Osteocyte (in vitro differentiated cells): ENCODE data around the gene NIPBL. TPM values are rescaled to one million over a fixed set of nuclear protein-coding genes. Genes with fewer than 3 reads are reported as not detected.
A peak's percentile ranks its signal among the peaks of the same experiment; 100 is the strongest.
"Not testable (repeated sequence)": the region's sequence is repeated elsewhere in the genome, so short reads cannot be mapped to it uniquely, and the experiment has no call there.

Experiments used
- DNase-seq: peaks from one replicate; pipeline ENCODE4 v3.0.0; 2021; ENCODE audit warnings: mixed read lengths; ENCODE audit not compliant: unreplicated experiment; ENCODE audit errors: extremely low spot score
- H3K27ac Mint-ChIP-seq: one replicate; pipeline ENCODE4 v1.8.0; 2021; ENCODE audit warnings: mild to moderate bottlenecking, mixed read lengths; ENCODE audit not compliant: unreplicated experiment
- H3K27me3 Mint-ChIP-seq: one replicate; pipeline ENCODE4 v1.8.0; 2021; ENCODE audit warnings: mixed read lengths; ENCODE audit not compliant: unreplicated experiment
- H3K36me3 Mint-ChIP-seq: one replicate; pipeline ENCODE4 v1.8.0; 2021; ENCODE audit warnings: mixed read lengths; ENCODE audit not compliant: unreplicated experiment
- H3K4me1 Mint-ChIP-seq: one replicate; pipeline ENCODE4 v1.8.0; 2021; ENCODE audit warnings: mixed read lengths; ENCODE audit not compliant: unreplicated experiment
- H3K4me3 Mint-ChIP-seq: one replicate; pipeline ENCODE4 v1.8.0; 2021; ENCODE audit warnings: mild to moderate bottlenecking, moderate library complexity, mixed read lengths; ENCODE audit not compliant: unreplicated experiment
- H3K9me3 Mint-ChIP-seq: one replicate; pipeline ENCODE4 v1.8.0; 2021; ENCODE audit warnings: mixed read lengths; ENCODE audit not compliant: unreplicated experiment
- CTCF ChIP-seq: fragments of 200-600 bp; sonication (generic); IDR thresholded peaks from 2 replicates; pipeline ENCODE4 v1.5.0; 2021; ENCODE audit warnings: antibody characterized with exemption, mild to moderate bottlenecking, moderate library complexity
- total RNA-seq: library from RNA; stranded (reverse); gene quantifications from 2 replicates; pipeline ENCODE4 v1.2.1, GENCODE V29; 2021

The NIPBL gene
- total RNA-seq, 1 donor from 2014 or later: 52.2 TPM

GRCh38 chr5:37005252-37005651 lies 128.7 kb downstream of the NIPBL start:
- Mint-ChIP-seq H3K36me3 (peaks cover 34% of the 10 kb centered on the region), H3K4me3 (no peak overlapping the region), H3K9me3 (no peaks in the 10 kb centered on the region), H3K4me1 (no peaks in the 10 kb centered on the region), H3K27ac (peak overlapping the region; percentile 14), H3K27me3 (no peaks in the 10 kb centered on the region)
- no peak for TF ChIP-seq CTCF
- no peak for DNase-seq

DNA sequence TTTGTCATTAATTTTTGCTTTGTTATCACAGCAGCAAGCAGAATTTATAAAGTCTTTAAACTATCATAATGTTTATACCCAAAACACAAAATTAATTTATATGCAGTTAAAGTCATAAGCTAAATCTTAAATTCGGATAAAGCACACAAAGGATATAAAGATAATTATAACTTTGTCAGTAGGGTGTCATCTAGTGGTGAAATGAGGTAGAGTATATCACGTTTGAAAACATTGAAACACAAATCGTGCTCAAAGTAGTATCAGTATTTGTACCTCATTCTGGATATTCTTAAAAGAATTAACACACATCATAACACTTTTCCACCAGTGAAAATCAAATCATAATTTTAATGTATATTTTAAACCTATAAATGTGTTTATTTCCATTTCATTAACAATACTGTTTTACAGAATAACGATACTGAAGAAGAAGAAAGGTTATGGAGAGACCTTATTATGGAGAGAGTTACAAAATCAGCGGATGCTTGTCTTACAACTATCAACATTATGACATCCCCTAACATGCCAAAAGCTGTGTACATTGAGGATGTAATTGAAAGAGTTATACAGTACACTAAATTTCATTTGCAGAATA lies 129.5 kb downstream of the NIPBL start:
- Mint-ChIP-seq H3K27me3 (no peaks in the 10 kb centered on the region), H3K27ac (no peak overlapping the region), H3K4me3 (no peak overlapping the region), H3K4me1 (no peaks in the 10 kb centered on the region), H3K9me3 (no peaks in the 10 kb centered on the region), H3K36me3 (peaks cover 34% of the 10 kb centered on the region)
- peak; percentile 68 for TF ChIP-seq CTCF
- no peak for DNase-seq

DNA sequence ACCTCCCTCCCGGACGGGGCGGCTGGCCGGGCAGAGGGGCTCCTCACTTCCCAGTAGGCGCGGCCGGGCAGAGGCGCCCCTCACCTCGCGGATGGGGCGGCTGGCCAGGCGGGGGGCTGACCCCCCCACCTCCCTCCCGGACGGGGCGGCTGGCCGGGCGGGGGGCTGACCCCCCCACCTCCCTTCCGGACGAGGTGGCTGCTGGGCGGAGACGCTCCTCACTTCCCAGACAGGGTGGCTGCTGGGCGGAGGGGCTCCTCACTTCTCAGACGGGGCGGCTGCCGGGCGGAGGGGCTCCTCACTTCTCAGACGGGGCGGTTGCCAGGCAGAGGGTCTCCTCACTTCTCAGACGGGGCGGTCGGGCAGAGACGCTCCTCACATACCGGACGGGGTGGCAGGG lies 136.6 kb downstream of the NIPBL start:
- H3K36me3 Mint-ChIP-seq: peaks cover 36% of the 10 kb centered on the region
- H3K4me3 Mint-ChIP-seq, H3K4me1 Mint-ChIP-seq, H3K27me3 Mint-ChIP-seq, DNase-seq, H3K27ac Mint-ChIP-seq, H3K9me3 Mint-ChIP-seq: not testable (repeated sequence)

- Mint-ChIP-seq H3K4me3 (no peak overlapping the region), H3K9me3 (no peaks in the 10 kb centered on the region), H3K4me1 (no peaks in the 10 kb centered on the region), H3K36me3 (peaks cover 37% of the 10 kb centered on the region), H3K27ac (no peak overlapping the region), H3K27me3 (no peaks in the 10 kb centered on the region)
- TF ChIP-seq CTCF: no peak
- DNase-seq: no peak
Measured at GRCh38 chr5:37014321-37014720, 137.8 kb downstream of the NIPBL start.

GRCh38 chr5:37015795-37016666 lies 139.5 kb downstream of the NIPBL start:
- peaks cover 40% of the 10 kb centered on the region for H3K36me3 Mint-ChIP-seq
- H3K4me1 Mint-ChIP-seq: no peaks in the 10 kb centered on the region
- no peak for TF ChIP-seq CTCF
- H3K27me3 Mint-ChIP-seq: no peaks in the 10 kb centered on the region
- no peak for DNase-seq
- no peak overlapping the region for H3K27ac Mint-ChIP-seq
- H3K4me3 Mint-ChIP-seq: no peak overlapping the region
- no peaks in the 10 kb centered on the region for H3K9me3 Mint-ChIP-seq
